GM20431 (cell line): ENCODE measurements around the gene MSL3B.

Experiments
- in situ Hi-C: fragments of 300-500 bp; cut with MseI, MboI; formaldehyde crosslinking; loops from one replicate; pipeline ENCODE4 v1.15.0; 2020; ENCODE audit warnings: low sequenced_read_pairs; ENCODE audit not compliant: unreplicated experiment

MSL3B gene

DNA sequence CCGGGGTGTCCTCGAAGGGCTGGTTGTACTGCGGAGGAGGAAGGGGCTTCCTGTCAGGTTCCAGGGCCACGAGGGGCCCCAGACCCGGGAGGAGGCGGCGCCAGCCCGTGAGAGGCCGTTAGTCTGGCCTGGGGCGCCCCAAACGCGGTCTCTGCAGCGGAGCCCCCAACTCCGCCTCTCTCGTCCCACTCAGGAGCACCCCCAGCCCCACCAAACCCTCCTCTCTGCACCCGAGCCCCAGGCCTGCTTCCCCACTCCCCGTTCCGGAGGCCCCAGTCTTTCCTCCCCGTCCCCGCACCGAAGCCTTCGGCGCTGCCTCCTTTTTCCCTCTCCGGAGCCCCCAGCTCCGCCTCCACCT lies 14.3 kb downstream of the MSL3B start:
- in situ Hi-C loops = no loop called here

DNA sequence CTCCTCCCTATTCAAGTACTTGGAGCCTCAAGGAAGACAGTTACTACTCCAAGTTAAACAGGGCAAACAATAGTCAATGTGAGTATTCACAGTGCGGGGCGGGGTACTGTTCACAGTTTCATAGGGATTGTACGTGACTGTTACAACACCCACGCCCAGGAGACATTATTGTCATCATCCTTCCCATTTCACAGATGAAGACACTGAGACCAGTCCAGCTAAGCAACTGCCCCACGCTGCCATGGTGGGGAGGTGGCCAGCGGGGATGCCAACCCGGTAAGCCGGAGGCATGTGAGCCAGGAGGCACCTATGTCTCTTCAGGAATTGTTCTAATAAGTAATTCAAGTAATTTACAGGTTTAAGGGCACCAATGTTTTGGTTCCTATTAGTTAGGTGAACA lies 14.8 kb downstream of the MSL3B start:
- in situ Hi-C loops = no loop called here

DNA sequence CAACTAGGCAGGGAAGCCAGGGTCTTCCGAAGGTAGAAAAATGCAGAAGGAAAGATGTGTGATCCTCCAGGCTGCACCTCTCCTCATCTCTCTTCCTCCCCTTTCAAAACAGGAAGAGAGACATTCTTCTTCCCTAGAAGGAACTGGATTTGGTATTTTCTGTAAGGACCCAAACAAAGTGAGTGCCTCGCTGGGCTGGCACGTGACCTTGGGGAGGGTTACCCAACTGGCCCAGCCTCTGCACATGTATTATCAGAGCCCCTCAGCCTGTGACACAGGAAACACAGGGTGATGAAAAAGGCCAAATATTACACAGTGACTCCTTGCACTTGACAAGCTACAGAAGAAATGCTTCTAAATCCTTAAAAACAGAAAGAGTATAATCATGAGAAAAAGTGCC lies 16.1 kb downstream of the MSL3B start:
- in situ Hi-C loops = no loop called here

DNA sequence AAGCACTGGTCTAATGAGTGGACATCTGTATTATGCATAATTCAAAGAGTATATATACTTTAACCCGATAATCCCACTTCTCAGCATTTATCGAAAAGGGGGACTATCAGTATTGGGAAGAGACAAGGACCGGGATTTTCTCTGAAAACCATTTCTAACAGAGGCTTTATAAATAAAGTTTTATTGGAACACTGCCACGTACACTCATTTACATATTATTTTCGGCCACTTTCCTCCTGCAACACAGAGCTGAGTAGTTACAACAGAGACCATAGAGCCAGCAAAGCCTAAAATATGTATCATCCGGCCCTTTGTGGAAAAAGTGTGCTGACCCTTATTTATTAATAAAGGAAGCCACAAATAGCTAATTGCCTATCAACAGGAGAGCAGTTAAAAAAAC lies 17.0 kb downstream of the MSL3B start:
- in situ Hi-C loops = no loop called here

DNA sequence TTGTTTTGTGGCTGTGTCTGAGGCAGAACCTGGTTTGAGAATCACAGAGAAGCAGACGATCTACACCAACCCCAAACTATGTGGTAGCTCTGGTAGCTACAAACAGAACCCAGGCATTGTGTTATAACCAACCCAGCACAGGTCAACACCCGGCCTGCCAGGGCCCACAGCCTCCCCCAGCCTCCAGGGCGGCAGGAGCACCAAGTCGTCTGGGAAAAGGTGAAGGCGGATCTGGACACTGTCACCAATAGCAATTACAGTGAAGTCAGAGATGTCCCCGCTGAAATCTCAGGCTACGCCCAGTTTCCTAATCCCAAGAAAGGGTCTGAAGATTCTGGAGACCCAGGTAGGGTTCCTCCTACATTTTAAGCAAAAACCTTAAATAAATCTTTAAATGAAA lies 17.4 kb downstream of the MSL3B start:
- in situ Hi-C loops = no loop called here

DNA sequence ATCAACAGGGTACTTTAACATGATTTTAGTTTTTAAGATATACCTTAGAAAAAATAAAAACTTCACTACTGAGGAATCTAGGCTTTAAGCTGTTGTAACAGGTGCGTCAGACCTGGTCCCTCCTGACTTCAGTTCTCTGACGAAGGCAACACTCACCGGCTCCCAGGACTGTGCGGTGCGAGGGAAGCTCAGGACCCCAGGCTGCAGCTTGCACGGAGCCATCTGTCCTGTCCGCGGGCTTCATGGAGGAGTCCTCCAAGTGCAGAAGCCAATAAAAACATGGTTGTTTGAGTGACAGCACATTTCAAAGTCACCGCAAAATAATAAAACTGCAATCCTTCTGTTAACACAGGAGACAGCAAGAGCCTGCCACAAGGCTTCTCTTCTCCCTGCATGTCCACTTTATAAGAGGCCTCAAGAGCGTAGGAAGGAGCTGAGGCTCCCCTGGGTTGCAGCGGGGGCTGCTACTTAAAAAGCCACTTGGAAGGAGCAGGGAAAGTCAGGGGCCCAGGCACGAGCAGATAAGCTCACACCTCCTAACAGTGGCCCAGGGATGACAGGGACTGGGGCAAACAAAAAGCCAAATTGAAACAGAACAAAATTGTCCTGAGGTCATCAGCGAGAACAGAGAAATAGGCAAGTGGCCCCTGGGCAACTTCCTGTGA lies 18.4 kb downstream of the MSL3B start:
- in situ Hi-C loops = no loop called here

DNA sequence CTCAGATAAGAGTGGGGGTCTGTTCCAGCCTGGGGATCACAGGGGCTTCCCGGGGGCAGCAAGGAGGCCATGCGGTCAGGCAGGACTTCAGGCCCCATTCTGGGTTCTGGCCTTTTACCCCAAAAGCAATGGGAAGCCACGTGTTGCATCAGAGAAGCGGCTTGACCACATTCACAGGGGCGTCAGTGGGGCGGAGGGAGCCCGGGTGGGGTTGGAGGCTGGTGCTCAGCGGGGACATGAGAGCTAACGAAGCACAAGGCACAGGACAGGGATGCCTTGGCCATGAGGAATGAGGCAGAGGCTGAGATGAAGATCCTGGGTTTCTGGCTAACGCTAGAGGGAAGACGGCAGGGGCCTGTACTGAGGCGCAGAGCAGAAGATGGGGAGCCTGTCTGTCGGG lies 19.9 kb downstream of the MSL3B start:
- in situ Hi-C loops = no loop called here

DNA sequence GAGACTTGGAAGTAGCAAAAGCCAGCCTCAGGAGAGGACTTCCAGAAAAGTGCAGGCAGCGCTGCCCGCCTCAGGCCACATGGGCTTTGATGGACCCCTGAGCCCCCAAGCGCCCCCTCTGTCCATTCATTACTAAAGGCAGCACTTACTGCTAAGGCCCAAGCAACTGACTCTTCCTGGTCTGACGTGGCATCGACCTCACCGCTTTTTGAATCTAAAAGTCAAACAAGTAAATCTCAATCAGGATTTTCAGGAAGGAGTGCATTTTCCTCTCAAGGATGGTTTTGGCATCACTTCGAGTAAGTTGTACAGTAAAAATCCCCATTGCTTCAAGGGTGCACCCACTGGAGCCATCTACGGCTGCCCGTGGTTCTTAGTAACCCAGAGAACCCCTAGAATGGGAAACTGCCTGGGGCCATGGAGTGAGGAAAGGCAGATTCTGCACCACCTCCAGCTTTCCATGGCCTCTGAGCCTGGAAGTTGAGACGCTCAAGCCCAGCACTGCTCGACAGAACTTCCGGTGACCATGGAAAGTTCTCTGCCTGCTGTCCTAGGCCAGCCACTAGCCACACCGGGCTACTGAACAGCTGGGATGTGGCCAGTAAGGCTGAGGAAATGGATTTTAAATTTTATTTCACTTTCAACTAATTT lies 20.8 kb downstream of the MSL3B start:
- in situ Hi-C loops = no loop called here

DNA sequence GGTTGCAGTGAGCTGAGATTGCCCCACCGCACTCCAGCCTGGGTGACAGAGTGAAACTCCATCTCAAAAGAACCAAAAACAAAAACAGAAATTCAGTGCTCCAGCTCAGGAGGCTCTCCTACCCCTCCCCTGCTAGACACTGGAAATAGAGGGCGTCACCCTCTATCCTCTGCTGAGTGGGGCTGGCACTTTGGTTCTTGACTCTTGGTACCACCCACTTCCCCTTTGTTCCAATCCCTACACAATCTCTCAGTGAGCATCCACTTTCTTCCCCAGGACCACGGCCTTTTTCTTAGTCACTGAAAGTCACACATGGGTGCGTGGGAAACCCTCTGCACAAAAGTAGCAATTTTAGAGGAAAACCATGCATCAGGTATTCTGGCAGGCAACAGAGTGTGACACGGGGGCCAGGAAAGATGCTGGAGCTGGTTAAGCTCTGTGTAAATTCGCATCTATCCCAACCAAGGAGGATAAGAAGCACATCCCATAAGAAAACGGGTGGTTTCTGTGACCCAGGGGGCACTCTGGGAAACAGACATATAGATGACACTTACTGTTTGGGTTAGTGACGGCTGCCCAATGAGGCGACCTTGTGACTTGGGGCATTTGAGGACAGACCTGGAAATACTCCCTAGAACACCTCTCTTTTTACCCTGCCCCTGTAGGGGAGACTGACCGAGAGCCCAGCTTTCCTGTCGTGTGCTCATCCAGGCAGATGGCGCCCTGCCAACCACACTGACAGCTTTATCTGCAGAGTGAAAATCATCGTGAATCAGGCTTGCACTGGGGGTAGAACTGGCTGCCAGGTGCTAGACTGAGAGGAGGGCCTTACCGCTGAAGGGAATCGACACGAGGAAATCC lies 21.6 kb downstream of the MSL3B start:
- in situ Hi-C loops = no loop called here

DNA sequence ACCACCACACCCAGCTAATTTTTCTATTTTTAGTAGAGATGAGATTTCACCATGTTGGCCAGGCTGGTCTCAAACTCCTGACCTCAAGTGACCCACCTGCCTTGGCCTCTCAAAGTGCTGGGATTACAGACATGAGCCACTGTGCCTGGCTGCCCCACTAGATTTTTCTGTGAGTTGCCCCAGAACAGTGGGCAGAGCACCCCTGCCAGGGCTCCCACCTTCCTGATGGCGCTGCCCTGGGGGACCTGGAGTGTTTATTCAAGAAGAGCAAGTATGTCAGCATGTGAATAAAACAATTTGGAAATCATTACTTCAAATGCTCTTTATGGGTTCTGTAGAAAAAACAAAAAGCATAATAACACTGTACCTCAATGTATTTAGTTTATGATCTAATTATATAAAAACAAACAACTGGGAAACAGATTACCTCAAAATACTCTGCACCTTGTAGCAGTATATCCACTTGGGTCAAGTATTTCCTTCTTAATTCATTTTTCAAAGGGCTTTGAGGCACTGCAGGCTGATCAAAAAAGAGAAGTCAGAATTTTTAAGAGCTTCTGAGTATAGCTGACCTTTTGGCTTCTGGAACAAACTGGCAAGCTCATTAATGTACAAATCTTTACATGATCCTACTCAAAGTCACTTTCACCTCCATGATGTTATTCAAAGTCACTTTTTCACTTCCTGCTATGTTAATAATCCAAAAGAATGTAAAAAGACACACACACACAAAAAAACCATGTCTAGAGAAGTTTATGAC lies 22.7 kb downstream of the MSL3B start:
- in situ Hi-C loops = no loop called here

DNA sequence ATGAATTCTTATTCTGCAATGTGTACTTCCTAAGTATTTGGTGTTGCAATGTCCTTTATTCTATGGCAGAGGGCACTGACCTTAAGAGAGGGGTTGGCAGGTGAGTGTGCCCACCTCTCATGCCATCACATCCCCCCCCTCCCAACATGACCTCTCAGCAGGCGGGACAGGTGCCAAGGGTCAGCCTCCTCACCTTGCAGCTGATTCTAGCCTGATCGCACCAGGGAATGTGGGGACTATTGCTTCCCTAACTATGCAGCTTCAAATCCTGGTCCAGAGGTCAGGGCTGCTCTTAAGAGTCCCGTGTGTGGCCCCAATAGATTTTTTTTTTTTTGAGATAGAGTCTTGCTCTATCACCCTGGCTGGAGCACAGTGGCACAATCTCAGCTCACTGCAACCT lies 23.4 kb downstream of the MSL3B start:
- in situ Hi-C loops = no loop called here

DNA sequence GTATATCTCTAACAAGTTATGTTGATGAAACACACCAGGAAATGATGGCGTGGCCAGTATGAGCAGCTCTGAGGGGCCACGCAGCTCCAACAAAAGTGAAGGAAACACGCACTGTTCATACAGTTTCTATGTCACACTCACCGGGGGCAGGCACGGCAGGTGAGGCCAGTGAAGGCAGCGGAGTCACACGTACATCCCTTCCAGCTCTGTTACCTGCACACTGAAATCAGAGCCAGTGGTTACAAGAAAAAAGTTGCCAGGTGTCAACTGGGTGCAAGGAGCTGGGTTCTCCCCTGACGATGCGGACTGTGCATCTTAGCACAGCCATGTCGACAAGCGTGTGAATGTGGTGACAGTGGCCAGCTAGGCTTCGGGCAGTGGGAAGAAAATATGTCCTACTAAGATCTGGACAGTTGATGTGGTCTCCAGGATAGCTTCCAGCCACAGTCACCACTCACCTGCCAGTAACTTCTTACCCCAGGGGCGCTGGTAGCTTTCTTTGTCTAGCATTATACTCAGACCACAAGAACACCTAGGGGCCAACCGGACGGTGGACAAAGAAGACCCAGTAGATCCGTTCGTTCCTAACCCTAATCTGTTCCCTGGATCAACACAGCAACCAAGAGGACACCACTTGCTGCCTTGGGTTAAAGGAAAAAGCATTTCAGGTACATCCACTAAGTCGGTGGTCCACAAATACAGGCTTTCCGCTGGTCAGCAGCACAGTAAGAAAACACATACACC lies 23.9 kb downstream of the MSL3B start:
- in situ Hi-C loops = no loop called here

DNA sequence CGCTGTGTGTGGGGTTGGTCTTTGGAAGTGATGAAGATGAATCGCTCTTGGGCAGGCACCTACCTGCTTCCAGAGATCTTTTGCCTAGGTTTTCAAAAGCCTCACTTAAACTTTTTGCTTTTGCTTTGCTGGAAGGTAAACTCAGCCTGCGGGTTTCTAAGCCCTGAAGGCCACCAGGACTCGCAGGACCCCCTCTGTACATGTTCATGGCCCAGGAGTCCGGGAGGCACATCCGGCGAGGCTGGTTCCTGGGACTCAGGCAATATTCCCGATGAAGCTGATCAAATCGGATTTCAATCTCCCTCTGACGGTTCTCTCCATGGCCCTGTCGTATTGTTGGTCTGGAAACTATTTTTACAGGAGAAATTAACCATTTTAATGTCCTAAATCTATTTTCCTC lies 27.0 kb downstream of the MSL3B start:
- in situ Hi-C loops = no loop called here

DNA sequence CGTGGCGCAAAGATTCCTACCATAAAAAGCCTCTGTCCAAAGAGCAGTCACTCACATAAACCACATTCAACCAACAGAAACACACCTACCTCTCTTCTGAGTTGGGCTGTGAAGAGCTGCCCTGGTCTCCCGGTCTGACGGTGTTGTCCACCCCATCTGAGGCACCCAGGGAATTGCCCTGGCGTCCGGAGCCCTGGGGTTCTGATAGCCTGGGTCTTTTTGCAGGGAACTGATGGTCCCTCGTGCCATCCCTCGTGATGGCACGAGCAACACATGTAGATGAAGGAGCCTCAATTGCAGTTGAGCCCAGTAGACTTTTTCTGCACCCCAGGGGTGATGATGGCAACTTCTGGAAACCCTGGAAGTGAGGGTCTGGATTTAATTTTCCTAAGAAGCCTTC lies 27.7 kb downstream of the MSL3B start:
- in situ Hi-C loops = no loop called here

DNA sequence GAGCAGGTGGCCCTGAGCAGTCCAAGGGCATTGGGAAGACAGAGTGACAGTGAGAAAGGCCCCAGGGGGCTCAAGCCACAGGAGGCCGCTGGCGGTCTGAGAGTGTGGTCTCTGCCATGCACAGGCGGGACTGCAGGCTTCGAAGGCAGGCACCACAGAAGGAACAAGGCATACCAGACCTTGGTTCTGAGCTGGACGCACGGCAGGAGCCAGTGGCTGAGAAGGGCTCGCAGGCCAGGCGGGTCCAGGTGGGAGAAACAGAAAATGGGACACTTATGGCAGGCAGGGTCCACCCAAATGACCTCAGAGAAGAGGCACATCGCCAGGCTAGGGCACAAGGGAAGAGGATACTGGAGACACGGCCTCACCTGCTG lies 28.8 kb downstream of the MSL3B start:
- in situ Hi-C loops = no loop called here

DNA sequence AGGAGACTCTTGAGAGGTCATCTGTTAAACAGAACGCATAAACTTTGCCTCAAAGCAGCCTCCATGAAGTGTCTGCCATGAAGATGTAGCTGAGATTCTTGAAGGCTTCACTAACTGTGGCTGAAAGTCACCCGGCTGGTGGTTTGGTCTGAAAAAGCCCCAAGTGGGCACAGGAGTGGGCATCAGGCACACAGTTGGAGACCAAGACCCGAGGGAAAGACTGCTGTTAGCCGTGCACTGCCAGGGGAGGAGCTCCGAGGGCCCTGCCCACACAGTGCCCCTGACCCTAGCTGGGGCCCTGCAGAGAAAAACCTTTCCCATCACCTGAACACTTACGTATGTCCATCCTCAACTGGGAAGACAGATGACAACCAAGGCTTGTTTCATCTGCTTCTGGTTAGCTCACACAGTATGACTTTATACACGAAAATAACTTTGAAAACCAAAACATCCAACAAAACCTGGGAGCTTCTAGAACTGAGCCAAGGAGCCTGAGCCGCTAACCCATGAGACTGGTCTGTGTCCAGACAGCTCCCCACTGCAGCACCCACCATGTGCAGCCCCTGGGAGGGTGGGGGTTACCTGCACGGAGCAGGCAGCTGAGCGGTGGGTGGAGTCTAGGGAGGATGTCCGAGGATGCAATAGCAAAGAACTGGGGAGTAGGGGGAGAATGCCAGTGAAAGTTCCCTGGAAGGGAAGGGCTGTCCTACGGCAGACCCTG lies 29.3 kb downstream of the MSL3B start:
- in situ Hi-C loops = no loop called here

DNA sequence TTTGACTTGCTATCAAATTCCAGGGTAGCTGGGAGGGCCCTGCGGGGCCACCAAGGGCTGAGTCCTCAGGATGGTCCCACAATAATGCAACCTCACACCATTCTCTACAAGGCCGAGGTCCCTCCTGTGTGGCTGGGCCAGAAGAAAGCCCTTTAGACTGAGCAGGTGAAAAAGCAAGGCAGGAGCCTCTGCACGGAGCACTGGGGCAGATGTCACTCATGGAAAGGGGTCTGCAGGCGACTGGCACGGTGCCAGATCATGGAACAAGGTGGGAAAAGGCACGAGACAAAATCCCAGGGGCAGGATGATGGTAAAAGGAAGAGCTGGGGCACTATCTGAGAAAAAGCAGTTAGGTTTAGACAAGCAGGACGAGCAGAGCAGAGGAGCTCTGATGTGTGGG lies 29.9 kb downstream of the MSL3B start:
- in situ Hi-C loops = no loop called here

DNA sequence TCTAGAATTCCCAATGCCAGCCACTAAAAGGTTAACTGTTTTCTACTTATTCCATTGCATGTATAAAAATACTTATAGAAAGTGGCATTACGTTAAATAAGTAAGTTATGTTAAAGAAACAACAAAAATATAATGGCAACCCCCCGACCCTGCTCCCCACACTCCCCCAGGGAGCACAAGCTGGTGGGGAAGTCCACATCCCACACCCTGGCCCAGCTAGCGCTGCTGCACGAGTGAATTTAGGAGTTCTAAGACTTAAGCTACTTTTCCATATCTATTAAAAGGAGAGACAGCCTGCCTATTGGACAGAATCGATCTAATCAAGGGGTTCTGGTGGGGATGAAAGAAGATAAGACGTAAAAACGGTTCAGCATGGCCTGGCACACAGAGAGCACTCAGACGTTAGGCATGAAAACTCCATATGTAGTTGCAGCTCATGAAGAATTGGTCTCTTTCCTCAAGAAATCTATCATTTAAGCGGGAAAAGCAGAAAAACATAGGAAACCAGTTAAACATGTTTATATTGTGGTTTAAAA lies 30.4 kb downstream of the MSL3B start:
- in situ Hi-C loops = no loop called here

DNA sequence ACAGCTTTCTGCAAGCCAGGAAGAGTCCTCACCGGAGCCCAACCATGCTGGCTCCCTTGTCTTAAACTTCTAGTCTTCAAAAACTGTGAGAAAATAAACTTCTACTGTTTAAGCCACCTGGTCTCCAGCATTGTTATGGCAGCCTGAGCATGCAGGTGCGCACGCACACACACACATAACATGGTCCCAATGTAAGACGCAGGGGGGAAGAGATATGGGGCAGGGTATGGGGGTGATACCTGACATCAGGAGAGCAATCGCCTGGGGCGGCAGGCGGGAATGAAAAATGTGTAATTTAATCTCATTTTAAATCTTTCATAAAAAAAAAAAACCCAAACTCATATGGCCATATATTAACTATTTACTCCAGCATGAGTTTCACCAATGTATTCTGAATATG lies 31.8 kb downstream of the MSL3B start:
- in situ Hi-C loops = no loop called here
